HK-2 (cell line): Measurements from ENCODE around the gene RAB24.

Experiments used
- DNase-seq: peaks from one replicate; pipeline ENCODE4 v3.0.0-alpha.2; 2018; ENCODE audit not compliant: unreplicated experiment

The RAB24 gene

GRCh38 chr5:177333420-177334154 lies 30.1 kb upstream of the RAB24 start:
- no peak for DNase-seq

DNA sequence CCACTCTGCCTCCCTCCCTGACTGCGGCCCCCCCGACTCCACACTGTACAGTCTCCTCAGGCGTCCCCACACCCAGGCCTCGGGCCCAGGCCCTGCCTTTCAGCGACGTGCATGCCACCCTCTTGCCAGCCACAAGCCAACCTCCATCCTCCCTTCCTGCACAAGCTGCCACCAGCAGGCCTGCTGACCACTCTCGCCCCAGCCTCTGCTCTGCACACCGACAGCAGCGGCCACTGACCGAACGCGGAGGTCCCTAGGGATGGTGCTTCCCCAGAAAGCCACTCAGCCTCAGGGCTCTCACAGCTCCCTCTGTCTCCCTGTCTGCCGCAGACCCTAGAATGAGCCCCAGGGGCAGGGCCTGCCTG lies 29.4 kb upstream of the RAB24 start:
- DNase-seq = no peak

DNA sequence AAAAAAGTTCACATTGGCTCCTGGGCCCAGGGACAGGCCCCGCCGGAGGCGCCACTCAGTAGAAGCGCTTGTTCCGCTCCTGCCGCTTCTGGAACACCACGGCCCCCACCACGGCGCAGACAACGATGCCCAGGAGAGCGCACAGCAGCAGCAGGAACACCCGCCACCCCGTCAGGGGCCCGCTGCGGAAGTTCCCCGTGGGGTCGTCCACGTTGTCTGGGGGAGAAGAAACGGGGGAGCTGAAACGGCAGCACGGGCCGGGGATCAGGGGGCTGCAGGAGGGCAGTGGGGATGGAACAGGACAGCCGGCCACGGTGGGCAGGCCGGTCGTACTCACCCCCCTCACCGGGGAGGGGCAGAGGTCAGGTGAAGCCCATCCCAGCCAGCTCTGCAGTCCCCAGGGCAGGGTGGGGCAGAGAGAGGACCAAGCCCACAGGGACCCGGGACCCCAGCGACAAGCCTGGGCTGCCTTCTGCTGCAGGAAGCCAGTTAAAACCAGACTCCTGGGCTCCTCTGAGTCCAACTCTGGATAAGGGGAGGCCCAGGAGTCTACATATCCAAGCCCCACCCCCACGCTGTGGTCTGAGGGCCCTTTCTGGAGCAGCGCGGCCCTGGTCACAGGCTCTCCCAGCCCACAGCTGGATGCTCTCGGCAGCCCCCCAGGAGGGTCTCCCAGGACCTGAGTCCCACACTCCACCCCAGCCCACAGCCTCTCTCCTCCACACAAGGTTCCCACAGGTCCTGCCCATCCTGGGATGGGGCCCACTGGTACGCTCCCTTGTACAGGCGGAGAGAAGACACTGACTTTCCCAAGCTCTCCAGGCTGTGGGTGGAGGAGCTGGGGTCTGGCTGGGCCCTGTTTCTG lies 28.7 kb upstream of the RAB24 start:
- no peak for DNase-seq

GRCh38 chr5:177330991-177331842 lies 27.7 kb upstream of the RAB24 start:
- DNase-seq = no peak

GRCh38 chr5:177329883-177330282 lies 26.4 kb upstream of the RAB24 start:
- DNase-seq = no peak

- DNase-seq = no peak
Measured at GRCh38 chr5:177328545-177329231, 25.2 kb upstream of the RAB24 start.

GRCh38 chr5:177327539-177328522 lies 24.3 kb upstream of the RAB24 start:
- no peak for DNase-seq

DNA sequence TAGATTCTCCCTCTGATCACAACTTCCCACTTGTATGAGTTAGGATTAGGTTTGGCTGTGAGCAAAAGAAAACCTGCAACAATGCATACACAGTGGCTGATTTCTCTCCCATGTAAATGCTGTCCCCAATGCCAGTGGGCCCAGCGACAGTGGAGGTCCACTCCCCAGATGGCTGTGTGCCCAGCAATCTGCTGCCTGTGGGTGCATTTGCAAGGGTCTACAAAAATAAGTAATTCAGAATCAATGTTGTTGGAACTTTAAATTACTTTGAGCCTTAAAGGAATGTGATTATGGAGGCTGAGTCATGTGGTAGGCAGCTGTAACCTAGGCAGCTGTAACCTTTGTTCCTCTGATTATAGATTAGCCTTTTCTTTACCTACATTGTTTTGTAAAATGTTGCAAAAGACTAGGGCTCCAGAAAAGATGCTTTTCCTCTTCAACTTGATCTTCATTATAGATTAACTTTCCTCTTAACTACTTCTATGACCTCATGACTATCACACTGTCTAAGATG lies 22.4 kb upstream of the RAB24 start:
- no peak for DNase-seq

- DNase-seq = no peak
Measured at GRCh38 chr5:177320879-177321278, 17.4 kb upstream of the RAB24 start.

DNA sequence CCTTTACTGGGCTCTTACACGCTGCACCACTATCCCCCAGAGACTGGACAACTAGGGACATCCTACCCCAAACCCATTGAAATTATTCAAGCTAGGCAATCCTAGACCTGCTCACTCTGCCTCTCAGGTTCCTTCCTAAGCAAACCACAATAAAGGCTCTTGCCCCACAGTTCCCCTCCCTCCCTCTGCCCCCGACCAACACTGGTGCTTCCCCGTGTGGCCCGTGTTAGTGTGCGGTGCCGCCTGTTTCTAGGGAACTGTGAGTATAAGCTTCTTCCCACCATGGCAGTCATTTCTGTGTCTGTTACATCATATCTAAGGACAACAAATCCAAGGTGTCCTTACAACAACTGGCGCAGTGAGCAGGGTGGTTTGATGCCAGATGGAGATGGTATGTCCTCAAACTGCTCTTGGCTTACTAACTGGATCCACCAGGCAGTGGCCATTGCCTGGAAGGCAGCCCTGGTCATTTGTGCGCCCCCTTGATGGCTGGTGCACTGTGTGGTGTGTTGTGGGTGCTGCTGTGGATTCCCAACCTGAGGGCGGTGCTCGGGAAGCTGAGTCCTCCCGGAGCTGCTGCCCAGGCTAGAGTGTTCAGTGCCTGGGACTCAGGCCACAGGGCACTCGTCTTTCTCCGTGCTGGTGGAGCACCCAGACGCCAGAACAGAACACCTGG lies 16.5 kb upstream of the RAB24 start:
- no peak for DNase-seq

DNA sequence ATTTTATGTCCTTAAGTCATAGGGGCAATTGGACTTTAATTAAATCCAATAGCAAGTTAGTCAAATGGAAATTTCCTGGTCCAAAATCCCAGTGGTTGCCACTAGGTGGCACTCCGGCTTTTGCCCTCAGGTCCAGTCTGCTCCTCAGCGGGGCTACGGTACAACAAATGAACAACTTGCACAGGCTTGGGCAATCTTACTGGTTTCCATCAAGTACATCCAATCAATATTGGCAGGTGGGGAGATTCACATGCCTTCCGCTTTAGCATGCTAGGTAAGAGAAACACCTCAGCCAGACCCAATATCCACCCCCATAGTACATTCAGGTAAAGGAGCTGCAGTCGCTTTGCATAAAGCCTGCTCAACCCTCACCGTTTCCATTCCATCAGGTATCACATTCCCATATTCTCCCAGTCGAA lies 14.4 kb upstream of the RAB24 start:
- DNase-seq = peak; percentile 47

- no peak for DNase-seq
Measured at GRCh38 chr5:177316005-177316404, 12.5 kb upstream of the RAB24 start.

- no peak for DNase-seq
Measured at GRCh38 chr5:177315411-177315810, 11.9 kb upstream of the RAB24 start.

GRCh38 chr5:177314376-177315342 lies 11.1 kb upstream of the RAB24 start:
- no peak for DNase-seq

- no peak for DNase-seq
Measured at GRCh38 chr5:177313561-177314259, 10.2 kb upstream of the RAB24 start.

GRCh38 chr5:177312649-177313181 lies 9.2 kb upstream of the RAB24 start:
- peak; percentile 56 for DNase-seq
